Activated CD8-positive, alpha-beta memory T cell treated with anti-CD3 and anti-CD28 coated beads for 24 hours (primary cell): ENCODE results near the gene PRKN.
"Not testable (repeated sequence)": the region's sequence is repeated elsewhere in the genome, so short reads cannot be mapped to it uniquely, and the experiment has no call there.

ENCODE experiments used
- DNase-seq: peaks from one replicate; pipeline ENCODE4 v3.0.0-alpha.2; 2020

The PRKN gene

DNA sequence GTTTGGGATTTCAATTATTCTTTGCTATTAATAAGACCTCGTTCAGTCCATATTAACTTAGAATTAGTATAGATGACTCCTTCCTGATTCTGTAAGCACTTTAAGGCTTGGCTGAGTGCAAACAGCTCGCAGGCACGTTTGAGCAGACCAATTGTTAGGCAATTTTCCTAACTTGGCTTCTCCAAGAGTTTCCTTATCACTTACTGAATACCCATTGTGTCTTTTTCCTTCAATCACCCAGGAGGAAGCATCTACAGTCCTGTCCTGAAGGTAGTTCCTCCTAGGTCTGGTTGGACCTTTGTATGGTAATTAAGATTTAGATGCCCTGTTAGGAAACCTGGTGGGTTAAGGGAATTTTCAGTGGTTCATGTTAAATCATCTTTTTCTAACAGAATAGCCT, 1414.1 kb downstream of the PRKN start:
- DNase-seq = not testable (repeated sequence)

DNA sequence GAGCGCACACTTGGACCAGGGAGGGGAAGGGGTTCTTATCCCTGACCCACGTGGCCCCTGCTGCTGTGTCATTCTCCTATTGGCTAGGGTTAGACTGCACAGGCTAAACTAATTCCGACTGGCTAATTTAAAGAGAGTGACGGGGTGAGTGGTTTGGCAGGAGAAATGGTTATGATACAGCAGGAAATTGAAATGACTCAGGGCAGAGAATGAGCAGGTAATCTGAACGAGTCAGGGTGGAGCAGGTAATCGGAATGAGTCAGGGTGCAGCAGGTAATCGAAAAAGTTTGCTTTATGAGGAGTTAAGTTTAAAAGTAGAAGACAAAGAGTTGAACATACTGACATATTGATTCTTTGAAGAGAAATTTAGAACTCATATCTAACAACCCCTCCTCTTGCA, 1417.8 kb downstream of the PRKN start:
- not testable (repeated sequence) for DNase-seq

DNA sequence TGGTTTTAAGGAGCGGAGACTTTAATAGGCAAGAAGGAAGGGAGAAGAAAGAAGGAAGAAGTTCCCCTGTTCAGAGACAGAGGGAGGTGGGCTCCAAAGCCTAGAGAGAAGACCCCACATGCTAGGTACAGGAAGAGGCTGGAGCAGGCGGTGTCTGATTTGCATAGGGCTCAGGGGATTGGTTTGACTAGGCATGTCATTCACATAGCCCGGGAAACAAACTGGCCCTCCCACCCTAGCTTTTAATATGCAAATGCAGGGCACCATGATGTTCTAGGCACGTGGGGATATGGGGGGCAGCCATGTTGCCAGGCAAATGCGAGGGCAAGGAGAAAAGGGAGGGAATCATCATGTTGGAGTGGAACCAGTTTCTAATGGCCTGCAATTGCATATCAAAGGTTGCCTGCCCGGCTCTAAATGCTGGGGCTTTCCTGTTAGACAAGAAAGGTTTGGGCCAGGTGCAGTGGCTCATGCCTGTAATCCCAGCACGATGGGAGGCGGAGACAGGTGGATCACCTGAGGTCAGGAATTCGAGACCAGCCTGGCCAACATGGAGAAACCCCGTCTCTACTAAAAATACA, 1419.4 kb downstream of the PRKN start:
- no peak for DNase-seq

DNA sequence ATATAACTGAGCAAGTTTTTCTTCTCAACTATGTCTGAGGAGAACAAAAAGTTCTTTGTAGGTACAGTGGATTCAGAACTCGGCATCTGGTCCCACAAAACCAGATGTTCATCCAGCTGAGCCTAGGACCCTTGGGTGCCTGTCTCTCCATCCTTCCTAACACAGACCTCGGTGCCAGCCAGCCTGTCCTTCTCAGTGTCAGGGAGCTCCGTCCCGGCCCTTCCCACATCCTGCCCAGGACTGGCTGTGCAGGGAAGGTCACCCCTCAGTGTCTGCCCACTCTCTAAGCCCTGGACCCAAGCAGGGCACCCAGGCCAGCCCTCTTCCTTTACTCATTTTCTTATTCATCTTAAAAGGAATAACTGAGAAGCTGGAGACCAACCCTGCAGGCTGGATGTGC, 1421.7 kb downstream of the PRKN start:
- DNase-seq = no peak

DNA sequence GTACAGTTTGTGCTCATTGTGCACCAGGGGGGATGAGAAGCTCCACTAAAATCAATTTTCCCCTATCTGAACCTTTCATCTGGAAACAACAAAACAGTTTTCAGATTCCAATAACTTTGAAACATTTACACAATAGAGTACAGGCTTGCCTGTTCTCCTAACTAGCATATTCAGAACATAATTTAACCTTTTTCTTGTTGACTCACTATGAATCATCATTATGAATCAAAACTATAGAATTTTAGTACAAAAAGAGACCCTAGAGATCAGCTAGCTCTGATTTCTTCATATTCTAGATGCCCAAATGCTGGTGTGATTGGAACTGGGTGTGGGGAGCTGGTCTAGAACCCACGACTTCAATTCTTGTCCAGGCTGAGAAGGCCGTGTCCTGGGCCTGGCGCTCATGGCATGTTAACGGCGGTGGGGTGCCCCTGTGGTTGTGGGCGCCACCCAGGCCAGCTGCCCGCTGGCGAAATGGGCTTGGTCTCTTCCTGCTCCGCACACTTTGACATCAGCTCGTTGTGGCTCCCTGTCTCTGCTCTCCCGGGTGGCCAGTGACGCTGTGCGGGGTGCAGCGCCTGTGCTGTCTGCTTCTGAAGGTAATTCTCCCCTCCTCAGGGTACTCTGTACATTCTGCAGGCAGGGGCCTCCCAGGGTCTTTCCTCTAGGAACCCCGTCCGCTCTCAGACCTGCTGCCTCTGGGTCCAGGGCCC, 1423.8 kb downstream of the PRKN start:
- DNase-seq = no peak

DNA sequence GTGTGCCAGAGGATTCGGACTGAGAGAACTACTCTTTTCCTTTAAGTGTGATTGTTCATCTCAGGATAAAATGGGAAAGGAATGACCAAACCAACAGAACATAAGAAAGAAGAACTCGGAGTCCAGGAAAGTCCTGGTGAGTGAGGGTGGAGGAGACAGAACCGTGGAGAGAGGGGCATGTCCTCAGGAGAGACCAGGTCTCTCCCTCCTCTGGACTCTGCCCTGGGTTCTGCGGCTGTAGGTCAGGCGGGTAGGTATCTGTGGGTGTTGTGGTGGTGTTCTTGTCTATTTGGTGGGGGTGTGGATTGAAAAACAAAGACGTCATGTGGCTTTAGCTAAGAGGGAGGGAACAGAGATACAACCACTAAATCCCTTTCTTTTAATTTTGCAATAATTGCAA, 1424.6 kb downstream of the PRKN start:
- DNase-seq = no peak

DNA sequence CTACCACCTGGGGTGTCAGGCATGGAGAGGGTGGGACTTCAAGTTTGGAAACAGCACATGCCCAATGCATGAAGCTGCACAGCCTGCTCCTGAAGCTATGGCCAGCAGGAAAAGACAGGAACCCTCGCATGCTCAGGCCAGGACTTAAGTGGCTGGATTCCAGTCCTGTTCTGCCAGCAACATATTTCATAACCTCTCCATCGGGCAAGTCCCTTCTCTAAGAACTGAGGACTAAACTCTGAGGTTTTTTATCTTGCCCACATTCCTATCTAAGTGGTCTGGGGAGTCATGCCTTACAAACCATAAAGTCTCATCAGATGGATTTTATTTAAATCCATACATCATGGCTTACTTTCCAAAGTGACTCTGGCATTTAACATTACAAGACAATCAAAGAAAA, 1426.2 kb downstream of the PRKN start:
- no peak for DNase-seq

DNA sequence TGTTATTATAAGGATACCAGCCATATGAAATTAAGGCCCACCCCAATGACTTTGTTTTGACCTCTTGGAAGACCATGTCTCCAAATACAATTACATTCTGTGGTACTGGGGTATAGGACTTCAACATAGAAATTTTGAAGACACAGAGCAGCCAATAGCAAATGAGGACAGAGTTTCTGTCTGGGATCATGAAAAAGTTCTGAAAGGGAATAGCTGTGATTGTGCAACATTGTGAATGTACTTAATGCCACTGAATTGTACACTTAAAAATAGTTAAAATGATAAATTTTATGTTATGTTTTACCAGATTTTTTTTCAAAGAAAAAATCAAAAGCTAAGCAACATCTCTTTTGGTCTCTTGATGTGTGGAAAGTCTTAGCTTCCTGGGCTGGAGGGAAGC, 1426.7 kb downstream of the PRKN start:
- DNase-seq = no peak

DNA sequence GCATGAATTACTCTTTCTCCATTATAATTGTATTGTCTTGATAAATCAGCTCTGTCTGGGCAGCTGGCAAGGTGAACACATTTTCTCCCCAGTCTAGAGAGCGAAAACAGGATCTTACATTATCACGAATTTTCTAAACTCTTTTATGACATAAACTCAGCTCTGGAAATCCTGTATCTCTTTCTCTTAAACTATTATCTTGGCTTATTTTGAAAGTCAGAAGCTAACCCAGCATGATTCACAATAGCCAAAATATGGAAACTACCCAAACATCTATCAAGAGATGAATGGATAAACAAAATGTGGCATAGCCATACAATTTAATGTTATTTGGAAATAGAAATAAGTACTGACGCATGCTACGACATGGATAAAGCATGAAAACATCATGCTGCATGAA, 1427.8 kb downstream of the PRKN start:
- no peak for DNase-seq
